ENCODE data around the gene FAM193A.
"Not testable (repeated sequence)": the region's sequence is repeated elsewhere in the genome, so short reads cannot be mapped to it uniquely, and the experiment has no call there.

The FAM193A gene

DNA sequence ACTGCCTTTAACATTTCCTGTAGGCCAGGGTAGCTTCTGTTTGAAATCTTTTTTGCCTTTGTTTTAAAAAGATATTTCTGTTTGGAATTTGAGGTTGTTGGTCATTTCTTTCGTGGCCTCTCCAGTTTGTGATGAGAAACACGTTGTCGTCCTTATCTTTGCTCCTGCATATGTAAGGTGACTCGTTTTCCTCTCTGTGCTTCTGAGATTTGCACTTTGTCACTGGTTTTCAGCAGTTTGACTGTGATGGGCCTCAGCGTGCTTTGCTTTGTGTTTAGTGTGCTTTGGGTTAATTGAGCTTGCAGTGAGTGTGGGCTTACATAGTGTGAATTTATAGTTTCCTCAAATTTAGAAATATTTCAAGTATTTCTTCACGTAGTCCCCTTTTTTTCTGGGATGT is 81.5 kb downstream of the FAM193A start:
- no peak for DNase-seq (ENCODE audit: low spot score)

DNA sequence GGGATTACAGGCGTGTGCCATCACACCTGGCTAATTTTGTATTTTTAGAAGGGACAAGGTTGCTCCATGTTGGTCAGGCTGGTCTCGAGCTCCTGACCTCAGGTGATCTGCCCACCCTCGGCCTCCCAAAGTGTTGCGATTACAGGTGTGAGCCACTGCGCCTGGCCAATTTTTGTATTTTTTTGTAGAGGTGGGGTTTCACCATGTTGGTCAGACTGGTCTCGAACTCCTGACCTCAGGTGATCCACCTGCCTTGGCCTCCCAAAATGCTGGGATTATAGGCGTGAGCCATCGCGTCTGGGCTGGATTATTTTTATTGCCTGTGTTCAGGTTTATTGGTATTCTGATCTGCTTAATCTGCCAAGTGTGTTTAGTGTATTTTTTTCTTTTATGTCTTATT is 82.3 kb downstream of the FAM193A start:
- DNase-seq (ENCODE audit: low spot score) = not testable (repeated sequence)

- no peak for DNase-seq (ENCODE audit: low spot score)
Measured at GRCh38 chr4:2619459-2619858, 83.0 kb downstream of the FAM193A start.

GRCh38 chr4:2621419-2621818 is 85.0 kb downstream of the FAM193A start:
- DNase-seq (ENCODE audit: low spot score) = no peak

DNA sequence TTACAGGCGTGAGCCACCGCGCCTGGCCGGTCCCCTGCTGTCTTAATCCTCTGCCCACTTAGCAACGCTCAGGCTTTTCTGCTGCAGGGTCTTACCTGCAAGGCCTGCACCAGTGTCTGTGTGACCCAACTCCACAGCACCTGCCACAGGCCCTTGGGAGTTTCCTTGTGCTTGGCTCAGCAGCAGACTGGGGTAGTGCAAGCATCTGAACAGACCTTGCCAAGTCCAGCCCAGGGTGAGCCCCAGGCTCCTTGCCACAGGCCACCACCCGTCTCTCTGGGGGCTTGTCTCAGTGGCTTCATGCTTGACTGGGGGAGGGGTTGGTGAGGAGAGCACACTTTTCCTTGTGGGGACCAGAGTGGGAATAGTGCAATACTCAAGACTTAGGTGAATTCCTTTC is 87.0 kb downstream of the FAM193A start:
- DNase-seq (ENCODE audit: low spot score) = no peak

- DNase-seq (ENCODE audit: low spot score) = no peak
Measured at GRCh38 chr4:2624782-2625530, 88.5 kb downstream of the FAM193A start.

- DNase-seq (ENCODE audit: low spot score) = no peak
Measured at GRCh38 chr4:2626231-2626630, 89.8 kb downstream of the FAM193A start.

DNA sequence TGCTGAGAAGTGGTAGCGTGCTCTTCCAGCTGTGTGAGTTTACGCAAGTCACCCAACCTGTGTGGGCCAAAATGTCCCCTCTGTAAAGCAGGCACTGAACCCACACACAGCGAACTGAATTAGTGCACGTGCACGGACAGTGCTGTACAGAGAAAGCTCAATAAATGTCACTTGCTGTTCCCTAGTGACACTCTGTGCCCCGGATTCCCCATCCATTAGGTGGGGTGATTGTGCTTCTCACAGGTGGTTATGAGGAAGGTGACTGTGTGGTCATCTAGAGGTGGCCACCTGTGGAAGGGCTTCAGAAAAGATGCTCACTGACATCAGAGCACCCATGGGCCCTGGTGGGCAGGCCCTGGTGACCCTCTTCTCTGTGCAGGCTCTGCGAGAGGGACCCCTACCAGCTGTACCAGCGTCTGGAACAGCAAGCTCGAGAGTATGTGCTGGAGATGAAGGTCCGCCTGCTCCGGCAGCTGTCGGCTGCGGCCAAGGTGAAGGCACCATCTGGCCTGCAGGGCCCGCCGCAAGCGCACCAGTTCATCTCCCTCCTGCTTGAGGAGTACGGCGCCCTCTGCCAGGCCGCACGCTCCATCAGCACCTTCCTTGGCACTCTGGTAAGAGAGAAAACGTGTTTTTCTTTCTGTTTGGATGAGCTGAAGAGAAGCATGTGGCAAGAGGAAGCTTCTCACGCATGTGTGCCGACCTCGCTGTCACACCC is 94.3 kb downstream of the FAM193A start:
- no peak for DNase-seq (ENCODE audit: low spot score)

DNA sequence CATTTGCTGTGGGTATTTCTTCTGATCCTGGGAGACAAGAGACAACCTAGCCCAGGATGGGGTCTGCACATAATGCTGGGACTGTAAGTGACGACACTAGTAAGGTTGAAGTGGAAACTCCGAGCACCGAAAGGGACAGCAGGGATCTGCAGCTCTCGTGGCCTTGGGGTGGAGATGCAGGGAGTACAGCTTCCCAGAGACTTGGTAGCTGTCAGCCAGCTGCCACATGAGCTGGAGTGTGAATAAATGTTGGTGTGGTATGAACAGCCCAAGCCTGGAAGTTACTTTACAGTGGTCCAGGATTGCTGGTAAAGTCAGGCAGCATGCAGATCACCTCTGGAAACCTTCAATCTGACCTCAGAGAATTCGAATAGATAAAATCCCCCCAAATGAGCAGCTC is 97.6 kb downstream of the FAM193A start:
- DNase-seq (ENCODE audit: low spot score) = no peak

- no peak for DNase-seq (ENCODE audit: low spot score)
Measured at GRCh38 chr4:2636331-2636730, 99.9 kb downstream of the FAM193A start.

- not testable (repeated sequence) for DNase-seq (ENCODE audit: low spot score)
Measured at GRCh38 chr4:2636994-2637393, 100.5 kb downstream of the FAM193A start.

DNA sequence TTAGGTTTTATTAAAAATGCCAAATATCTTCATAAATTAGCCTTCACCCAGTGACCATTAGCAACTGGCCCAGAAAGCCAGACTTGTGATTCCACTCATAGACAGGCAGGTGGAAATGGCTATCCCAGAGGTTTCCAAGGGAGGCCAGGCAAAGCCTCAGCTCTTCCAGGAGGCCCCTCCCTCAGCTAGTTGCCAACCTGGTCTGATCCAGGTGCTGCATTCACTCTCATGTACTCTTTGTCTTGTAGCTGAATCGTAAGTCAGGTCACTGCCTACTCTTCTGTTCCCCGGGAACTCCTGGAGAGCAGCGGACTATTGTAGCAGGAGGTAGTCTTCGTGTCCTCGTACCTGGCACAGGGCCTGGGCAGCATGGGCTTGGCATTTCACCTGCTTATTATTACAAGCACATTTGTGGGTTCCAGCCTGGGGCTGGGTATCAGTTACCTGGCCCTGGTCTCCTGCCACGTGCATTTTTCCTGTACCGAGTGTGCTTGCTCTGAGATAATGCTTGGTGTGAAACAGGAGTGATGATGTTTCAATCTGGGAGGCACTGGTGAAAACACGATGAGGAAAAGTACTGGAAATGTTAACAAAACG is 101.6 kb downstream of the FAM193A start:
- no peak for DNase-seq (ENCODE audit: low spot score)

DNA sequence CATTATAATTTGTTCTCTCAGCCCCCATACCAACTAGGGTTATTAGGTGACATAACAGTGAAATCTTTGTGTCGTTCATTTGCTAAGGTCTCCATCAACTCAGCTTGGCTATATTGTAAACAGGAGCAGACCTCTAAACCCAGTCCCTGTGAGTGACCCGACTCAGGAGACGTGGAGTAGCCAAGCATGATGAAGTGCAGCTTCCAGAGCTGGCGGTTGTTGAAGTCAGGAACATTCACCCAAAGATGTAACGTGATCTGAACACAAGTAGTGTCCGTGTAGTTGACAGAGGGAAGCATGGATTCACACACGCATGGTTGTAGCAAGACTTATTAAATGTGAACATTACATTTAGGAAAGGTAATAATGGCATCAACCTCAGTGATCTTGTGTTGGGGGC is 102.3 kb downstream of the FAM193A start:
- DNase-seq (ENCODE audit: low spot score) = no peak

DNA sequence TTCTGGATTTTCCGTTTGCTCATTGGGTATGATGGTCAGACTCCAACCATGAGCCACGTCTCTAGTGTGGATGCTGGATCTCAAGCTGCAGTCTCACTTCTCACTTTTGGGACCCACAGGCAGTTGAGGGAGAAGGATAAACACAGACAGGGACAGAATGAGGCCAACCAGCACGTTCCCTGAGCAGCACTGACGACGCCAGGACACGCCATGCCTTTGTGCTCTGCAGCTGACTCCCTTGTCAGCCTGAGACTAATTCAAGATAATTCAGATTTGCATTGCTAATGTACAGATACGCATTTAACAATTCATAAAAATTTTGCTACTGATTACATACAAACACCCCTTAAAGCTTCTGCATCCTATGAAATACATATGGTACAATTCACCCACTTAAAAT is 106.5 kb downstream of the FAM193A start:
- no peak for DNase-seq (ENCODE audit: low spot score)

GRCh38 chr4:2643555-2643954 is 107.1 kb downstream of the FAM193A start:
- DNase-seq (ENCODE audit: low spot score) = no peak

DNA sequence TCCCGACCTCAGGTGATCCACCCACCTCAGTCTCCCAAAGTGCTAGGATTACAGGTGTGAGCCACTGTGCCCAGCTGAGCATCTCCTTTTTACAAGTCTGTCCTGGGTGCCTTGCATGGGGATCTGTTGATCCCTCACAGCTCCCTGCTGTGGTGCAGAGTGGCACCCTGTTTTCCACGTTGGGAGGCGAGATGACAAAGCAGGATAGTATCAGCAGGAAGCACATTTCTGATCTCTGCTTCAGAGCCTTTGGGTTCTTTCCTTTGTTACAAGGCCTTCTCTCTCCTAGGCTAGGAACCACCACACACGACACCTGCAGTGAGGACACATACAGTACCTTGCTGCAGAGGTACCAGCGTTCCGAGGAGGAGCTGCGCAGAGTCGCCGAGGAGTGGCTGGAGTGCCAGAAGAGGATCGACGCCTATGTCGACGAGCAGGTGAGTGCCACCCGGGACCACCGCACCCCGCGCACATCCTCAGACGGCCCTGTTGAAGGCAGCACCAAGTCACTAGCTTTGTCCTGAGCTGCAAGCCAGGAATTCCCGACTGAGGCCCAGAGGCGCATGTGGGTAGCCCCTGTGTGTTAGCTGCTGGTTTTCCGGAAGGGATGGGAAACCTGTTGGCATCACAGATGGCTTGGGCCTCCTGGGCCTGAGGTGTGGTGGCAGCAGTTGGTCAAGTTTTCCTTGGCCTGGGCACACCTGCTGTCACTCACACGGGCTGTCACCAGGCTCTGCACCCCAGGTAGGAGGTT is 110.1 kb downstream of the FAM193A start:
- DNase-seq (ENCODE audit: low spot score) = no peak

DNA sequence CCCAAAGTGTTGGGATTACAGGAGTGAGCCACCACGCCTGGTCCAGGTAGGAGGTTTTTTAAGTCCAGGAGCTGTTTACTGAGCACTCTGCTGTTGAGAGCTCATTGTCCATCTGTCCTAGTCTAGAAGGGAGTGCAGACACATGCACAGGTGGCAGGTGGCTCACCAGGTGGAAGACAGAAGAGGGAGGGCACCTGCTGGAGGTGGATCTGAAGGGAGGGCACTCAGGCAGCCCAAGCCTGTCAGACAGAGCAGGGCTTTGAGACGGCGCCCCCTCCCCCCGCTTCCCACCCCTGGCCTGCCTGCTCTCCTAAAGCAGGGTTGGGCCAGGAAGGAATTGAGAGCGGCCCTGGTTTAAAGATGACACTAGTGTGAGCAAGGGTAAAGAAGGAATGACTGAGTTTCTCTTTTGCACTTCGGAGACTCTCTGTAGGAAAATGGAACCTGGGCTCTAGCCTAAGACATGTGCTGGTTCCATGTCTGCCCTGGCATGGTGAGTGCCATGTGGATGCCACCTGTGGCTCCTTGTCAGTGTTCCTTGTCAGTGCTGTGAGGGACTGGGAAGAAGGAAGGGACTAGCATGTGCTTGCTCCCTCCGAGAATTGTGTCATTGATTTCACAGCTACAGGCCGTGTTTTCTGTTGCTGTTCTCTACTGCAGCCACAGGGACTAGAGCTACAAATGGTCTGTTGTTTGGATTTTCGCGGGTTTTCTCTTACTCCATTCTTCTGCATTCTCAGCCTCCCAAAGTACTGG is 111.1 kb downstream of the FAM193A start:
- no peak for DNase-seq (ENCODE audit: low spot score)

DNA sequence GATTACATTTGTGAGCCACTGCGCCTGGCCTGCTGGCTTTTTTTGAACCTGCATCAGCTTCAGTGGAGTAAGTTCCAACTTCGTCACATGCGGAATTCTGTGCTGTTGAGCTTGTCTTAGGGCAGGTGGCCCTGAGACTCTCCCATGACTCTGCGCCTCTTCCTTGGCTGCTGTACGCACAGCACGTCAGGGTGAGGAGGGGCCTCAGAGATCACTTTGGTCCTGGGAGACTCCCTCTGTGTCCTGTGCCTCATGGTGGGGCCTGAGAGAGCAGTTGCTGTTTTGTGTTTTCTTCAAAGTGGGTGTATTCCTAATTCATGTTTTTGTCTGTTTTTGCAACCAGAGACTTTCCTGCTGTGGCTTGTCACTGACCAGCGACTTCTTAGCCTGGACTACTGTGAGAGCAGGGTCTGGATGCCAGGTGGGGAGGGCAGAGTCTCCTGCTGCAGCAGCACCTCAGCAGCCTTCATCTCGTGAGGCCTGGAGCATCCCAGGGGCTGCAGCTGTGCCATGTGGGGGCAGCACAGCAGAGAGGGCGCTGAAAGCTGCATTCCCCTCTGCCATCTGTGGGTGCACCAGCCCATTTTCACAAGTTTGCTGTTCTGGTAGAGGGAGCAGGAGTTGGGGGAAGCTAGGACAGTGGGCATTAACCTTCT is 111.8 kb downstream of the FAM193A start:
- no peak for DNase-seq (ENCODE audit: low spot score)

DNA sequence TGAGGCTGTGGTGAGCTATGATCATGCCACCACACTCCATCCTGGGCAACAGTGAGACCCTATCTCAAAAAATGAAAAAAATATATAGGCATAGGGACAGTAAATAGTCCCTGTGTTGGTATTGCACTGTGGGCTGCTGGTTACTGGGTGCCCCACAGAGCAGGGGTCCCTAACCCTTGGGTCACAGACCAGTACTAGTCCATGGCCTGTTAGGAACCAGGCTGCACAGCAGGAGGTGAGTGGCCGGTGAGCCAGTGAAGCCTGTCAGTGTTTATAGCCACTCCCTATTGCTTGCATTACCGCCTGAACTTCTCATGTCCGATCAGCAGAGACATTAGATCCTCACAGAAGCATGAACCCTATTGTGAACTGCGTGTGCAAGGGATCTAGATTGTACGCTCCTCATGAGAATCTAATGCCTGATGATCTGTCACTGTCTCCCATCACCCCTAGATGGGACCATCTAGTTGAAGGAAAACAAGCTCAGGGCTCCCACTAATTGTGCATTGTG is 113.2 kb downstream of the FAM193A start:
- DNase-seq (ENCODE audit: low spot score) = no peak

DNA sequence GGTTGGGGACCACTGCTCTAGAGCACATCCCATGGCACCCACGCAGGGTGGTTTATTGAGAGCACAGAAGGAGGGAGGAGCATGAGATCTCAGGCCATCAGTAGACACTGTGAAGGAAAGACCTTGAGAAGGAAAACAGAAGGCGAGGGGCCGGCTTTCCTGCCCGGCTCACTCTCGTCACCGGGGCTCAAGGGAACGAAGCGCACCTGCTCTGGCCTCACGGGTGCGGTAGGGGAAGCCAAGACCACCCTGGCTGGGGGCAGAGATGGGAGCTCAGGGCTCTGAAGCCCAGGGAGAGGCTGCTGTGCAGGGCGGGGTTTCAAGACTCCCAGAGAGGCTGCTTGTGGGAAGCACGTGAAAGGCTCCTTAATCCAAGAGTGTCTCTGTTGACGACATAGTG is 113.8 kb downstream of the FAM193A start:
- DNase-seq (ENCODE audit: low spot score) = no peak

- DNase-seq (ENCODE audit: low spot score) = no peak
Measured at GRCh38 chr4:2651546-2651945, 115.1 kb downstream of the FAM193A start.

Data from activated CD4-positive, alpha-beta T cell treated with anti-CD3 and anti-CD28 coated beads, Interleukin-2, Interleukin-4, amounts not matched to agents 100 ng/mL and 50 ng/mL, durations not matched to agents 16 hours and 8 hours (primary cell).